ENCODE results near the gene TMEM14A.
A peak's percentile ranks its signal among the peaks of the same experiment; 100 is the strongest.
"Not testable (repeated sequence)": the region's sequence is repeated elsewhere in the genome, so short reads cannot be mapped to it uniquely, and the experiment has no call there.

The TMEM14A gene, protein sequence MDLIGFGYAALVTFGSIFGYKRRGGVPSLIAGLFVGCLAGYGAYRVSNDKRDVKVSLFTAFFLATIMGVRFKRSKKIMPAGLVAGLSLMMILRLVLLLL

DNA sequence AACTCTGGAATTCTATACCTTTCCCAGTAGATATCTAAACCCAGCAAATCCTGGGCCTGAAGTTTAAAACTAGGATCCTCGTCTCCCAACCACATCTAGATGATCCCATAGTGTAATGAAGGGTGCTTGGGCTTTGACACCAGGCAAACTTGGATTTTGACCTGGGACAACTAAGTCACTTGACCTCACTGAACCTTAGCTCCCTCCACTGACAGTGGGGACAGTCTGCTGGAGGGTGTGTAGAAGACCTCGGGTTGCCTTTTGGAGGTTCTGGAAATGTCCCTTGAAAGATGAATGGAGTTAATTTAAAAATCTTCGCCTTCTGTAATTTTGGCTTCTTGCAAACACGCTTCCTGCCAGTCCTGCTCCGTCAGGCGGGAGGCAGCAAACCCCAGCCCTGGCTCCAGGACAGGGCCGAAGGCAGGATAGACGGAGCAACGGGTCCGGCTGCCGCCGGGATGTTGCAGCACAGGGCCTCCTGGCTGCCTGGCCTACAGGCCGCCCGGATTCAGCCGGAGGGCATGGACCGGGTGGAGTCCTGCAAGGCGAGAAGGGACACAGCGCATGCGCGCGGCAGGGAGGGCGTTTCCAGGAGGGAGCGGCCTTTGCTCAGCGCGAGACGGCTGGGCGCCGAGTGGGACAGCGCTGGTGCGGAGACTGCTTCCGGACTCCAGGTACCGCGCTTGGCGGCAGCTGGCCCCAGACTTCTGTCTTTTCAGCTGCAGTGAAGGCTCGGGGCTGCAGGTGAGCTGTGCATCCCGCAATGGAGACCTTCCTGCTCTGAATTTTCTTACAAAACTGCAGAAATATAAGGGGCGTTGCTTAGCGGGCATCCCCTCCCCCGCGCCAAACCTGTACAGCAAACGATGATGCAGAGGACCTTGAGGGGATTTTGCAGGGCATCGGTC lies at the start of gene TMEM14A:
TMEM14A (plus strand) TSS at position 612 of the 908 bp plus-strand sequence. CDS start 5,990 bp downstream, outside the sequence.
- DNase-seq, result peak; percentile 96

DNA sequence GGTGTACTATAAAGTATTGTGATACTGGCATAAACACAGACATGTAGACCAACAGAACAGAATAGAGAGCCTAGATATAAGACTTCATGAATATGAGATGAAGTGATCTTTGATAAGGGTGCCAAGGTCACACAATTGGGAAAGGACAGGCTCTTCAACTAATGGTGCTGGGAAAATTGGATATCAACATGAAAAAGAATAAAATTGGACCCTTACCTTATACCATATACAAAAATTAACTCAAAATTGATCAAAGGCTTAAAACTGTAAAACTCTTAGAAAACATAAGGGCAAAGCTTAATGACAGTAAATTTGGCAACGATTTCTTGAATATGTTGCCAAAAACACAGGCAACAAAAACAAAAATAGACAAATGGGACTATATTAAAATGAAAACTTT lies 49.3 kb upstream of the TMEM14A start:
- no peak for DNase-seq

DNA sequence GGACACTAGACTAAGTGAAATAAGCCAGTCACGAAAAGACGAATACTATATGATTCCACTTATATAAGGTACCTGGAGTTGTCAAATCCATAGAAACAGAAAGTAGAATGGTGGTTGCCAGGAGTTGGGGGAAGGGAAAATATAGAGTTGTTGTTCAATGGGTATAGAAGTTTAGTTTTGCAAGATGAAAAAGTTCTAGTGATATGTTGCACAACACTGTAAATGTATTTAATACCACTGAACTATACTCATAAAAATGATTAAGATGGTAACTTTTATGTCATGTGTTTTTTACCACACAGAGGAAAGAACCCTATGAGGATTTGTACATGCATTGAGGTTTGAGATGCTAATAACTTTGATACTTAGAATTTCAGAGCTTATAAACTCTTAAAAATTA lies 48.1 kb upstream of the TMEM14A start:
- no peak for DNase-seq

DNA sequence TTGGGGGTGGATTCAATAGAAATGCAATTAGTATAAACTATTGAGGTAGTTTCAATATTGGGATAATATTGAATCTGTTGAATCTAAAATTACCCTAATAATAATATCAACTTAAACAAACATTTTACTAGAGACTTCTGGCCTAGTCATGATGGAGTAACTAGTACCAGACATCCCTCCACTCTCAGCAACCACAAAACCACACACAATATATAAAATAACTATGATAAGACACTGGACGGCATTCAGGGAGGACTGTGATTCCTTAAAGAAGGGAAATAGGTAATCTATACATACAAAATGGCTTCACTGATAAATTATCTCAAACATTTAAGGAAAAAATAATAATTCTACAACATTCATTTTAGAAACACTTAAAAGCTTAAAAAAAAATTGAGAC lies 38.9 kb upstream of the TMEM14A start:
- no peak for DNase-seq

DNA sequence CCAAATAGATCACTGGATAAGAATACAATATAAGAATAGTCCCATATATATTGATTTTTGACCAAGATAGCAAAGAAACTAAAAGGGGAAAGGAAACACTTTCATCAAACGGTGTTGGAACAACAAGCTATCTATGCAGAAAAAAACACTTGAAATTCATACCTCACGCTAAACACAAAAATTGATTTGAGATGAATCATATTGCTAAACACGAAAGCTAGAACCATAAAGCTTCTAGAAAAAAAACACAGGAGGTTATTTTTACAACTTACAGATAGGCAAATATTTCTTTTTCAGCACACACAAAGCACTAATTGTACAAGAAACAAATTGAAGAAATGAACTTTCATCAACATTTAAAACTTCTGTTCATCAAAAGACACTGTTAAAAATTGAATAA lies 36.7 kb upstream of the TMEM14A start:
- no peak for DNase-seq

DNA sequence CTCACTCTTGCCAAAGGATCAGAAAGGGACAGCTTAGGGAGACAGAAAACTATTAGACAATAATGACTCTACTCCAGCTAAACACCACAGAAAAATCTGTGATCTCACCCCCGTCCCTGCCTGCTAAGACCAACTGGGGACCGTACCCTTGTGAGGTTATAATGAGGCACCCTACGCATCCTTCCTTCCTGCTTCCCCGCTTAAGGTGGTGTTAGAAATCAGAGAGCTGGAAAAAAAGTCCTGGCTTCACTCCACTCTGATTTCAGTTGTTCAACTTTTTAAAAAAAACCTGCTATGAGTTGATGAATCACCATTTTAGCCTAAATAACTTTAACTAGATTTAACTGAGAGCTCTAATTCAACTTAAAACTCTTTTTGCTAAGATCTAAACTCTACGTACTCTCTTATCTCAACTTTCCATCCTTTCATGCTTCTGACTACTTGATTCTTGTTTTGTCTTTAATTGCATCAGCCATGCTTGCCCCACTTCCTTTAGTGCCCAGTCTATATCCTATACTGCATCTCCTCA lies 35.8 kb upstream of the TMEM14A start:
- no peak for DNase-seq

DNA sequence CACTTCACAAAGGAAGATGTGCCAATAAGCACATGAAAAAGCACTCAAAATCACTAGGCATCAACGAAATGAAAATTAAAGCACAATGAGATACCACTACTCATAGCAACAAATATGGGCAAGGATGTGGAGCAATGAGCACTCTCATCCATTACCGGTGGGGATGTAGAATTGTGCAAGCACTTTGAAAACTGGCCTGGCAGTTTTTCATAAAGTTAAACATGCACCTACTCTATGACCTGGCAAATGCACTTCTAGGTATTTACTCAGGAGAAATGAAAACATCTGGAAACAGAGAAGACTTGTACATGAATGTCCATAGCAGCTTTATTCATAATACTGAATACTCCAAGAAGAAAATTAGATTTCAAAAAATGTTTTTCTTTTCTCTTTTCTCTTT lies 34.1 kb upstream of the TMEM14A start:
- DNase-seq, result no peak

DNA sequence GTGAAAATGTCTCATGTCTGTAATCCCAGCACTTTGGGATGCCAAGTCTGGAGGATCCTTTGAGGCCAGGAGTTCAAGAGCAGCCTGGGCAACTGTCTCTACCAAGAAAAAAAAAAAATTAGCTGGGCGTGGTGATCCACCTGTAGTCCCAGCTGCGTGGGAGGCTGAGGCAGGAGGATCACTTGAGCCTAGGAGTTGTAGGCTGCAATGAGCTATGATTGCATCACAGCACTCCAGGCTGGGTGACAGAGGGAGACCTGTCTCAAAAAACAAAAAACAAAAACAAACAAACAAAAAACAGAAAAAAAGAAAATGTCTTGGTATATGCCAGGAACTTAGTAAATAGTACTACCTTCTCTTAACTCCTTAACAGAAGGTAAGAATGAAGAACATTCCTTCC lies 31.4 kb upstream of the TMEM14A start:
- no peak for DNase-seq

DNA sequence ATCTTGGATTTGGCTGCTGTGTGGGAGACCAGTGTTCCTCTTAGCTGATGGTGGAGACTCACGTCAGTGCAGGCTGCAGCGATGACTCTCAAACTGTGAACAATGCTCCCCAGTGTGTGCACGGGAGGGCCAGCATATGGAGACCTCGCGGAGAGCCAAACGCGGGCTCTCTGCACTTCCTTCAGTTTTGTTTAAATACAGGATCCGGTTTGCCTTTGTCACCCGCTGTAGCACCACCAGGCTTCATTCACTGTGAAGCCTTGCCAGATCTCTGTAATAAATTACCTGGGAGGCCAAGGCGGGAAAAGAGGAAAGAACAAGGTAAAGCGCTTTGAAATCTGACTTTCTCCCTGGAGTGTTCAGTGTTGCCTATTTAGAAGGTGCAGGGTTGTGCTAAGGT lies 30.7 kb upstream of the TMEM14A start:
- no peak for DNase-seq

DNA sequence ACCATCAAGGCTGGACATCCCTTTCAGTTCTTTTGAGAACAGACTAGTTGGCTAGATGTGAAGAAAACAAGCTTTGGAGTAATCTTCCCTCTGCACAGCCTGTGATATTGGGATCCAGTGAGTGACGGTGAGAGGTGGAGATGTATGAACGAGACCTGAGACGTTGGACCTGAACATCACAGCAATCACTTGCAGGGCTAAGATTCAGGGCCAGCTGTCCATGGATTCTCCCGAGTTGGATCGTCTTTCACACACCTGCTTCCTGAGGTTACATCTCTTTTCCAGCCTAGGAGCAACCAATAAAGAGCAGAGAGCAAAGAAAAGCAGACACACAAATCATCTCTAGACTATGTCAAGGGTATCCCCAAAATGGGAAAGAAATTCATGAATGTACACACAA lies 30.0 kb upstream of the TMEM14A start:
- no peak for DNase-seq

DNA sequence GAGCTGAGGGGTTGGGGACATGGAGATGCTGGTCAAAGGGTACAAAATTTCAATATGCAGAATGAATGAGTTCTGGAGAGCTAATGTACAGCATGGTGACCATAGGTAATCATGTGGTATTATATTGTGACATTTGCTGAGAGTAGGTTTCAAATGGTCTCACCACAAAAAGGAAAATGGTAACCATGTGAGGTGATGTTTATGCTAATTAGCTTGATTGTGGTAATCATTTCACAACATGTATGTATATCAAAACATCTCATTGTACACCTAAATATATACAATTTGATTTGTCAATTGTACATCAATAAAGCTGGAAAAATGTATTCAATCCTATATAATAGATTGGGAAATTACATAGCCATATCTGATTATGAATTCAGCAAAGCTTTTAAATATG lies 29.5 kb upstream of the TMEM14A start:
- no peak for DNase-seq

DNA sequence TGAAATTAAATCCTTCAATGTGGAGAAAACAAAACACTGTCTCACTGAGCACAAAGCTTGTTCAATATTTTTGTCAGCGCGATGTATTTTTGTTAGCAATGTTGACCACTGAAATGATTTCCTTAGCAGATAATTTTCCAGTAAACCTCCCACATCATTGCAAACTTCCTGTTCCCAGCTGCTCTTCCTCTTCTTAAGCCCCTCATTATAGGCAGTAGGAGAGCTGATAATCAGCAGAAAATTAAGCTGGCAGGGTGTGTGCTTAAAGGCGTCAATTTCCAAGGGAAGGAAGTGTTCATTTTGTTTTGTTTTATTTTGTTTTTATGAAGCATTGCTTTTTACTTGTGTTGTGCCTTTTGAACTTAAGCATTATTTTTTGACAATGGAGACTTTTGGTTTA lies 29.1 kb upstream of the TMEM14A start:
- no peak for DNase-seq

DNA sequence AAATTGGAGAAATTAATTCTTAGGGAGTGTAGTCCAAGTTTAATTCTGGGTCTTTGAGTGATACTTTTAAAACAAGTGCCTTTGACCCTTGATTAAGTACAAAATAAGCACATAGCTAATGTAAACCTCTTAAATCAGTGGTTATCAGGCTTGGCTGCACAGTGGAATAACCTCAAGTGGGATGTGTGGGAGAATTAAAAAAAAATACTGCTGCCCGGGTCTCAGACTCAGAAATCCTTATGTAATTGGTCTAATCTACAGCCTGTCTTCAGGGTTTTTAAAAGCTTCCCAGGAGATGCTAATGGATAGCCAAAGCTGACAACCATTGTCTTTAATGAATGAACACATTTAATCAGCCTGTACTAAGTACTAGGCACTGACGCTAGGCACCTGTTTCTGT lies 28.5 kb upstream of the TMEM14A start:
- no peak for DNase-seq

DNA sequence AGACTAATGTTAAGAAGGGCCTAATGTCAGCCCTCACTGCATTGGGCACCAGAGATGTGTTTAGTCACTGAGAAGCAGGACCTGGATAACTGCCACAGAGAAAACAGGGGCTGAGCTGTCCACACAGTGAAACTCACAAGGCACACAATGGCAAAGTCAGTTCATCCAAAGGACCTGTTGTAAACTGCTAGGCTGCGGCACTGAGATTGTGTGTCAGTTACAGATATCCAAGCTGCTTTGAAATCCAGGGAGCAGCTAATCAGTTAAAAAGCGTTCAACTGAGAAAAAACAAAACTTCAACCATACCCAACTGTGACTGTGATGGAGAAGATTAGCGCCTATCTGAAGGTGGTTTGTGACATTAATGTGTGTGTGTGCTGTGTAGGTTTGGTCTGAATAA lies 27.8 kb upstream of the TMEM14A start:
- DNase-seq, result no peak

DNA sequence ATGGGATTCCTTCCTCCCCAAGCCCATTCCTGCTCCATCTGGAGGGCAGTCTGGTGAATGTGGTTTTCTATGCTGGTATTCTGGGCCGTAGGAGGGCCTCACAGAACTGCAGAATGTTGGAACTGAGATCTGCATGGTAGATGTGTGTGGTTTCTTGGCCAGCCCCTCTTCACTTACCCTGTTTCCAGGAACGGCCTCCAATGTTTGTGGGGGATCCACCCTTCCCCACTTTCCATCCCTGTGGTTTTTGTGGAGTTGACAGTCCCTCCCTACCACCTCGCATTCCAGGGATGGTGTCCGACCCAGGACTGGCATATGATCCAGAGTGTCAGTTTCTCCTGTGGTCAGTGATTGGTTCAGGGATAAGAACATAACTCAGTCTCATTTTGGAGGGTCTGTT lies 26.7 kb upstream of the TMEM14A start:
- DNase-seq, result no peak

DNA sequence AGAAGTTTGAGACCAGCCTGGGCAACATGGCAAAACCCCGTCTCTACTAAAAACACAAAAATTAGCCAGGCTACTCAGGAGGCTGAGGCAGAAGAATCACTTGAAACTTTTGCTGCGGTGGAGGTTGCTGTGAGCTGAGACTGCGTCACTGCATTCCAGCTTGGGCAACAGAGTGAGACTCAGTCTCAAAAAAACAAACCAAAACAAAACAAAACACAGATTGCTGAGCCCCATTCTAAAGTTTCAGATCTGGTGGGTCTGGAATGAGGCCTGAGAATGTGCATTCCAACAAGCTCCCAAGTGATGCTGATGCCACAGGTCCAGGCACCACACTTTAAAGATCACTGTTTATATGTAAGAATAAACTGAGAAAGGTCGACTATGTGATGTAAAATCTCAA lies 24.9 kb upstream of the TMEM14A start:
- no peak for DNase-seq

DNA sequence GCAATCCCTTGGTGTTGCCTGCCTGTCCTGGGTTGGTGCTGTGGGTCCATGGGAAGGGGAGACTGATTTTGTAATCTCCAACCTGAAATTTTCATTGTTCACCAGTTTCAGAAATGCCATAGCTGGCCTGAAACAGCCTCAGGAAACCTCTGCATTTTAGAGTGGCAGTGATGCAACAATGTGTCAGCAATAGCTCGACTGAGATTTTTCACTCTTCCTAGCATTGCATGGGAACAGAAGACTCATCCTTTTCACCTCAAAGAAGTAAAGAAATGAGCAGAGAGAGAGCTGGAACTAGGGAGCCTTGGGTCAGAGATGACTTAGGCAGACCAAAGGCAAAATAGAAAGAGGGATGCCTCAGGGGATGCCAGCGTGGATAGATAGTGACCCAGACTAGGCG lies 23.7 kb upstream of the TMEM14A start:
- DNase-seq, result no peak

DNA sequence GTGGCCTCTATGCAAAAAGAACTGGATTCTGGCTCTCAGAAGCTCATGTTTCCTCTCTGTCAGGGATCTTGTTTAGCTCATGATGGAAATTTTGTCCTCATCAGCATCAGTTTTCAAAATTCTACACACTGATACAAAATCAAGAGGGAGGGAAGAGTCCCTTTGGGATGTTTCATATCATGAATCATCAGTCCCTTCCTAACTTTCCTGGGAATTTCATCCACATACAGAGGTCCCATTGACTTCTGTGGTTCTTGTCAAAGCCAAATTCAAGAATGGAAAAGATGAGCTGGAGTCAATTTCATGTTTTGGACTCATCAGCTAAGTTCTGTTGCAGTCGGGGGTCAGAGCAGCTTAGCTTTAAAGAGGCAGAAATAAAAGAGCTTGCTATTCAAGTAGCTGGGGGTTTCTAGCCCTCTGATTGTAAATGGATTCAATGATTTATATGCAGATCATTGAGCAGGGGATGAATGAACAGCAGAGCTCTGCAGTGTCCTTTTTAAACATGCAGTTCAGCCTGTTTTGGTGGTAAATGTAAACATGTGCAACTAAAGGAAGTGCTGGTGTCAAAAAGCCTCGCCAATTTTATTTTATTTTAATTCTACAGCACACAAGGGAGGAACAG lies 21.3 kb upstream of the TMEM14A start:
- DNase-seq, result no peak

DNA sequence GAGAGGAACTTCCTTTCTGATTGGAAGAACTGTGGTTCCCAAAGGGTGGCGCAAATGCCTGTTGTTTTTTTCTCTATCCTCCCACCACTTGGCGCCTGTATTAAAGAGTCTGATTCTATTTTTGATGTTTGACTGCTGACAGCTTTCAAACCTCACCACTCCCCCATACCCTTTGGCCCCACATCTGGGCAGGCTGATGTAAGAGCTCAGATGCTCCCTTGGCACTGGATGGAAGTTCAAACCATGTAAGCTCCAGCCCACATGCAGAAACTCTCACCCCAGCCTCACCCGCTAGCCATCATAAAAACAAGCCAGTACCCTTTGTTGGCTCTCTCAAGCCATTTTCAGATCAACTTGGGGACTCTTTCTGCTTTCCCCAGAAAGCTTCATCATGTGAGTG lies 20.0 kb upstream of the TMEM14A start:
- no peak for DNase-seq

DNA sequence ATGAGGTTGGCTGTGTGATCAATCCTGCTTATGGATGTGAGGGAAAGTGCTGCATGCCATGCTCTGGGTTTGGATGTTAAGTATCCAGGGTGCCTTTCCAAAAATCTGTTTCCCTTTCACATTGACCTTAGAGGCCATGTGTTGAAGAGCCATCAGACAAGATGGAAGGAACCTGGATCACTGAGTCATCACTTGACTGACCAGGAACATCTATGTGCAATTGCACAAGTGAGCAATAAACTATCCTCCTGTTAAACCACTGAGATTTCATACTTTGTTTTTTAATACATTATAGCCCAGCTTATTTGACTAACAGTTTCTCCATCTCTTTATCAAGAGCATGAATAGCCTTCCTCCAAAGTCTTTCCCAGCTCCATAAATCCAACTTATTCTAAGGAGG lies 17.8 kb upstream of the TMEM14A start:
- DNase-seq, result no peak

DNA sequence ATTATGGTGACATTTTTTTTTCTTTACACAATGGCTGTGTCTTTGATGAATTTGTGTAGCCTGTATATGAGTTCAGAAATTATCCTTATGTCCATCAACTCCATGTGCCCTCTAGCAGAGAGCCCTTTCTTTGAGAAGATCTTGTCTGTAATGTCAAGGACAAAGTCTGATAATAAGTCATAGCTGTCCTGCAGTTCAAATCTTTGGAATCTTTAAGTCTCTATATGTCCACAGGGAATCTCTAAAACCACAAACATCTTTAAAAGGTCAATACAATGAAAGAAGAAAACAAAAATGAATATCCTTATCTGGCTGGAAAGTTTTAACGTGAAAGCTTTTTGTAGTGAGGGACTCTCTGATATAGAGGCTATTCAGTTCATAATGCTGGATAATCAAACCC lies 16.9 kb upstream of the TMEM14A start:
- DNase-seq, result no peak

DNA sequence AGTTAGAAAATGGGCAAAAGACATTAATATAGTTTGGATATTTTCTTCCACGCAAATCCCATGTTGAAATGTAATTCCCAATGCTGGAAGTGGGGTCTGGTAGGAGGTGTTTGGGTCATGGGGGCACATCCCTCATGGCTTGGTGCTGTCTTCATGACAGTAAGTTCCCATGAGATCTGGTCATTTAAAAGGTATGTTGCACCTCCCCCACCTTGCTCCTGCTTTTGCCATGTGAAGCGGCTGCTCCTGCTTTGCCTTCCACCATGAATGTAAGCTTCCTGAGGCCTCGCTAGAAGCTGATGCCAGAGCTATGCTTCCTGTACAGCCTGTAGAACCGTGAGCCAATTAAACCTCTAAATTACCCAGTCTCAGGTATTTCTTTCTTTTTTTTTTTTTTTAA lies 16.3 kb upstream of the TMEM14A start:
- no peak for DNase-seq

DNA sequence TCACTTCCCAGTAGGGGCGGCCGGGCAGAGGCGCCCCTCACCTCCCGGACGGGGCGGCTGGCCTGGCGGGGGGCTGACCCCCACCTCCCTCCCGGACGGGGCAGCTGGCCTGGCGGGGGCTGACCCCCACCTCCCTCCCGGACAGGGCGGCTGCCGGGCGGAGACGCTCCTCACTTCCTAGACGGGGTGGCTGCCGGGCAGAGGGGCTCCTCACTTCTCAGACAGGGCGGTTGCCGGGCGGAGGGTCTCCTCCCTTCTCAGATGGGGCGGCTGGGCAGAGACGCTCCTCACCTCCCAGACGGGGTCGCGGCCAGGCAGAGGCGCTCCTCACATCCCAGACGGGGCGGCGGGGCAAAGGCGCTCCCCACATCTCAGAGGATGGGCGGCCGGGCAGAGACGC lies 15.0 kb upstream of the TMEM14A start:
- not testable (repeated sequence) for DNase-seq

DNA sequence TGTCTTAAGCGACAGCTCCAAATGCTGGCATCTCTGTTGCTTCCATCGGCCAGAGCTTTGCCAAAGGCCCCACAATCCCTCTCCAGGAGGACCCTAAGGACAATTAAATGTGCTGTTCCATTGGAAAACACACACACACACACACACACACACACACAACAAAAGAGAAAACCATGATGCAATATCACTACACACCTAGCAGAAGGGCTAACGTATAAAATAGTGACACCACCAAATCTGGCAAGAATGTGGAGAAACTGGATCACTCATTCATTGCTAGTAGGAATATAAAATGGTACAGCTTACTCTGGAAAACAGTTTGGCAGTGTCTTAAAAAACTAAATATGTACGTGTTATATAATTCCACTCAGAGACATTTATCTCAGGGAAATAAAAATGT lies 13.0 kb upstream of the TMEM14A start:
- no peak for DNase-seq
